LoVo (cell line): Measurements from ENCODE around the gene DDTL.
"Not testable (repeated sequence)": the region's sequence is repeated elsewhere in the genome, so short reads cannot be mapped to it uniquely, and the experiment has no call there.

Experiments used
- DNase-seq: peaks from one replicate; pipeline ENCODE4 v3.0.0-alpha.2; 2016; ENCODE audit warnings: low spot score

Gene DDTL

DNA sequence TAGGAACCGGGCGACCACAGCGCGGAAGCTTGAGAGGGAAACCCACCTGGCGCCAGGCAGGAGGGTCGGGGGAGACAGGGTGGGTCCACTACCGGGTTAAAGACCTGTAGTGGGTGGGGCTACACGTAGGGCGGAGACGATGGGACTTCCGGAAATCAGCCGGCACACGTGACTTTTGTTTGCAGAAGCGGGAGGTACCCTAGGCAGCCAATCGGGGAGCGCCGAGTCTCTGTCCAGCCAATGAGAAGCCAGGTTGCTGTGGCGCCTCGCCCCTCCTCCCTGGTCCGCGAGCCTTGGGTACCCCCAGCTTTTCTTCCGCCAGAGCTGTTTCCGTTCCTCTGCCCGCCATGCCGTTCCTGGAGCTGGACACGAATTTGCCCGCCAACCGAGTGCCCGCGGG, at the start of gene DDTL:
DDTL (plus strand) TSS at position 321 of the 400 bp plus-strand sequence; CDS start at position 348, 27 bp downstream.
- not testable (repeated sequence) for DNase-seq

DNA sequence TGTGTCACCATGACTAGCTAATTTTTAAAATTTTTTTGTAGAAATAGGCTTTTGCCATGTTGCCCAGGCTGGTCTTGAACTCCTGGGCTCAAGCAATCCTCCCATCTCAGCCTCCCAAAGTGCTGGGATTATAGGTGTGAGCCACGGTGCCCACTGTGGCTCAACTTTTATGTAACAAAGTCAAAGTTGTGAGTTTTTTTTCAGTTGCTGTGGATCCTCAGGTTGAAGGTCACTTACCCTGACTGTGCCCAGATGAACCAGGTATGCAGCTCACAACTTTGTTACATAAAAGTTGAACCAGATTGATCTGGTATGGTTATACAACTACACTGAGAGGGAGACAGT, 46.4 kb upstream of the DDTL start:
- DNase-seq = not testable (repeated sequence)

DNA sequence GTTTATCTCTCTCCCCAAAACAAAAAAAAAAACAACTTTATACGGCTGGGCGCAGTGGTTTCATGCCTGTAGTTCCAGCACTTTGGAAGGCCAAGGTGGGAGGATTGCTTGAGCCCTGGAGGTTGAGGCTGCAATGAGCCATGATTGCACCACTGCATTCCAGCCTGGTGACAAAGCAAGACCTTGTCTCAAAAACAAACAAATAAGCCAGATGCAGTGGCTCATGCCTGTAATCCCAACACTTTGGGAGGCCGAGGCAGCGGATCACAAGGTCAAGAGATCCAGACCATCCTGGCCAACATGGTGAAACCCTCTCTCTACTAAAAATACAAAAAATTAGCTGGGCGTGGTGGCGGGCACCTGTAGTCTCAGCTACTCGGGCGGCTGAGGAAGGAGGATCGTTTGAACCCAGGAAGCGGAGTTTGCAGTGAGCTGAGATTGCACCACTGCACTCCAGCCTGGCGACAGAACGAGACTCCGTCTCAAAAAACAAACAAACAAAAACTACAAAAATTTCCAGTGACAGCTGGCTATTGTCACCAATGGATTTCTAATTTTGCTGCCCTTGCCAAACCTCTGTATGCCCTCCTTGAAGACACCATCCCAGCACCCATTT, 45.0 kb upstream of the DDTL start:
- DNase-seq = not testable (repeated sequence)

DNA sequence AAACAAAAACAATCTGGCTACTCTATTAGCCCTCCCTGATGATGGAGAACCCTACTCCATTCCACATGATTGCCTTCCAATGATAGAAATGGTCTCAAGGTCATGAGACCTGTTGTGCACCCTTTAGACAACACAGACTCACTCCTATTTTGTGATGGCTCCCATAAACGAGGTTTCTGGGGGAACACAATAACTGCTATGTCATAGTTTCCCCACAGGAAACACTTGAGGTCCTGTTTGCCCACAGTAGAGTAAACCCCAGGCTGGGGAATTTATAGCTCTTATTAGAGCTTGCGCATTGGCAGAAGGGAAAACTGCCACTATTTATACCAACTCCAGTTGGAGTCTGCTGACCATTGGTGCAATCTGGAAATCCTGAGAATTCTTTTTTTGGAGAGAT, 43.8 kb upstream of the DDTL start:
- no peak for DNase-seq

DNA sequence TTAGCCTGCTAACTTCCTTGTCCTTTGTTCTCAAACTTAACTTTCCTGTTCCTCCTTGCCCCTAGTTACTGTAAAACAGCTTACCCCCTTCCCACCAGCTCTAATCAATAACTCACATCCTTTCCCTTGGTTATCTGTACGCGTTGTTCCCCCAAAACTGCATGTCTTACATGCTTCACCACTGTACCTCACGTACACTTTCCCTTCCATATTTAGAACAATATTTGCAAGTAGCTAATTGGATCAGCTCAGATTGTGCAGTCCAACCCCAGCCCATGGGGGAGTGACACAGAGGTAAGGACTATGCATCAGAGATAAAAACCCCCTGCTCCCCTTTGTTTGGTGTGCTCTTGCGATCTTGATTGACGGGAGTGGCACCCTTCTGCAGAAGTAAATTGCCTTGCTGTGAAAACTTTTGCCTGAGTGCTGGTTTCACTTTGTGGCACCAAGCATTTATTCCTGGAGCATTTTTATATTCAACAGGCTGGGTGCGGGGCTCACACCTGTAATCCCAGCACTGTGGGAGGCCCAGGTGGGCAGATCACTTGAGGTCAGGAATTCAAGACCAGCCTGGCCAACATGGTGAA, 41.6 kb upstream of the DDTL start:
- no peak for DNase-seq

DNA sequence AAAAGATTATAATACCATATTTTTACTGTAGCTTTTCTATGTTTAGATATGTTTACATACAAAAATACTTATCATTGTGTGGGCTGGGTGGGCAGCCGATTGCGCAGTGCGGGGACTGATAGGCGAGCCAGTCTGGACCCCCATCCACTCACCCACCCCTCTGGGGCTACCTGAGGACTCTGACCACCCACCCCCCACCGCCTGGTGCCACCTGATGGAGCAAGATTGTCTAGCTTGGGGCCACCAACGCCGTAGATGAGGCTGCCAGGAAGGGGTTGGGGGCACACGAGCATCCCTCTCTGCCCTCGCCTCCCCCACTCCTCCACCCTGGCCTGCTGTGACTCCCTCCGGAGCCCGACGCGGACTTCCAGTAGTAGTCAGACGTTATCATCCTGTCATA, 40.1 kb upstream of the DDTL start:
- no peak for DNase-seq

DNA sequence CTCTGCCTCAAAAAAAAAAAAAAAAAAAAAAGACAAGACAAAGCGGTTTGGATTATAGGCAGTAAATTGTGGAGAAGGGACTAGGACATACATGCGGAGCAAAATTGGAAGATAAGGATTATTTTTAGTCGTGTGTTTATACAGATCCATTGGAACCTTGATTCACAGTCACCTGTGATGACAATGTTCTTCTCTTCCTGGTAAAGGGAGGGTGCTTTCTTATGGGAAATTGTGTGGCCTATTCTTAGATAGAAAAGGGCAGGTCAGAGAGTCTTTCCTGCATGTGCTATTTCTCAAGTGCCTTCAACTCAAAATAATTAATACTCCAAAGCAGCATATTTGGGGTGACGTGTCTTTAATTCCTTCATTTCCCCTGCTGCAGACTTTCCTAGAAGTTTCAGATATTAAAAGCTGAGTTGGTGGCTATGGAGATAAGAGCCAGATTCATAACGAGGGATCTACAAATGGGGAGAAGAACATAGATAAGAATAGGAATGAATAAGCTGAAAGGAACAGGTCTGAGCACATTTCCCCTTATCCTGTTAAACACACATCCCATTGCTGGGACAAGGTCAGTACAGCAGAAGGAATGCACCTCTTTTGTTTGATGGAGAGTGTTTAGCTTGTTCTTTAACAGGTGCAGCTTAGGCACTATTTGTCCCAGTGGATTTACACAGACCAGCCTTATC, 28.2 kb upstream of the DDTL start:
- DNase-seq = no peak

DNA sequence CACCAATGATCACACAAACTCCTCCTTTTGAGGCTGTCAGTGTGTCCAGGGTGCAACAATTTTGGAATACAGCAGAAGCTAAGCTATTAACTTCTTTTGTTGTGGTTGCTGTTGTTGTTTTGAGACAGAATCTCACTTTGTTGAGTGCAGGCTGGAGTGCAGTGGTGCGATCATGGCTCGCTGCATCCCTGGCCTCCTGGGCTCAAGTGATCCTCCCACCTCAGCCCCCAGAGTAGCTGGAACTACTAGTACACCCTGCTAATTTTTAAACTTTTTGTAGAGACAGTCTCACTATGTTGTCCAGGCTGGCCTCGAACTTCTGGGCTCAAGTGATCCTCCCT, 27.7 kb upstream of the DDTL start:
- no peak for DNase-seq

DNA sequence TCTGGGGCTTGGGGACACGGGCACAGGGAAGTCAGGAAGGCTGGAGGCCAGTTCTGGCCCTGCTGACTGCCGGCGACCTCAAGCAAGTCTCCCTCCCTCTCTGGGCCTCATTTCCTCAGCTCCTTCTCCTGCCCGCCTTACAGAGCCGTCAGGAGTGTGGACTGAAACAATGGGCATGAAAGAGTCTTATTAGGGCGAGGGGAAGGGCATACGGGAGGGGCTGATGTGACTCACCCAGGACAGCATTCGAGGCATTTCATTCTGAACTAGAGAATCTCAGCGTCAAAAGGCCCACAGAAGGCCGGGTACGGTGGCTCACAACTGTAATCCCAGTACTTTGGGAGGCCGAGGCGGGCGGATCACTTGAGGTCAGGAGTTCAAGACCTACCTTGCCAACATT, 26.5 kb upstream of the DDTL start:
- DNase-seq = not testable (repeated sequence)

DNA sequence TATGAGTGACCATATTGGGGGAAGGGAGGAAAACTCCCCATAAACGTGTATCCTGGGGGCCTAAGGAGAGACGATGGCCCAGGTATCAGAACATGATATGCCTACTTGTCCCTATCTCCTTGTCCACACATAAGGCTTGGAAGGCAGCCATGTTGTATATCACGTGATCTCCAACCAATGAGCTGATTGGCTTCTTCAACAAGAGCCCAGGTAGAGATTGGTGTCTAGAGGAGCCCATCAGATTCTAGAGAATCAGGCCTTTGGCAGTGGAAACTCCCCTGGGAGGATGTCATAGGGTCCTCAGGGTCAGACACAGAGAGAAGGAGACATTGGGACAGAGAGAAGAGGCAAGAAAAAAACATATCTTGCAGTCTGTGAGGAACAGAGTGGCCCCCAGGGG, 19.3 kb upstream of the DDTL start:
- DNase-seq = not testable (repeated sequence)

DNA sequence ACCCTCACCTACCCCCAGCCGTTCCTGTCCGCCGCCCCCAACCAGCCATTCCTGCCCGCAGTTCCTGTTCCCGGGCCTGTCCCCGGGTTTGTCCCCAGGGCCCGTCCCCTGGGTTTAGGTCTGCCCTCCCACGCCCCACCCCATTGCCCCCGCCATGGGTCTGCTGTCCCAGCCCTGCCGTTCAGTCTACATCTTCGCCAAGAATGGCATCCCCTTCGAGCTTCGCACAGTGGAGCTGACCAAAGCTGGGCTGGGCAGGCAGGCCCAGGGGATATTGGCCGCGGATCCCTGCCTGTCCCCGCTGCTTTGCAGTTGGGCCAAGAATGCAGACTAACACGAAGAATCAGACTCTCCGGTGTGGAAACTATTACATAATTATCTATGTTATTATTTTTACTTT, 16.9 kb upstream of the DDTL start:
- DNase-seq = not testable (repeated sequence)

DNA sequence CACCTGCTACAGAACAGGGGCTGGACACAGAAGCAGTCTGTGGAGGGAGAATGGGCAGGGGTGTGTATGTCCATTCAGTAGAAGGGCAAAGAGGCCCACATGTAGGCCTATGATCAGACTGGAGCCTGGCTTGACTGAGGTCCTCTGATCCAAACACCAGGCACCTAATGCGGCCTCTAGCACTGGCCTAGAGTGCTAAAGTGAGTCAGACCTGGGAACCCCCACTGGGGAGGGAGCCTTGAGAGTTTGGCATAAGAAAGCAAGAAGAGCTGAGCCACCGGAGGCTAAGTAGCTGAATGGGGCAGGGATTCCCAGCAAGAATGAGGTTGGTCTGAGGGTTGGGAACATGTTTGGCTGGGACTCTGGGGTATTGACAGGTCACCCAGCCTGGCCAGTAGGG, 15.3 kb upstream of the DDTL start:
- not testable (repeated sequence) for DNase-seq

DNA sequence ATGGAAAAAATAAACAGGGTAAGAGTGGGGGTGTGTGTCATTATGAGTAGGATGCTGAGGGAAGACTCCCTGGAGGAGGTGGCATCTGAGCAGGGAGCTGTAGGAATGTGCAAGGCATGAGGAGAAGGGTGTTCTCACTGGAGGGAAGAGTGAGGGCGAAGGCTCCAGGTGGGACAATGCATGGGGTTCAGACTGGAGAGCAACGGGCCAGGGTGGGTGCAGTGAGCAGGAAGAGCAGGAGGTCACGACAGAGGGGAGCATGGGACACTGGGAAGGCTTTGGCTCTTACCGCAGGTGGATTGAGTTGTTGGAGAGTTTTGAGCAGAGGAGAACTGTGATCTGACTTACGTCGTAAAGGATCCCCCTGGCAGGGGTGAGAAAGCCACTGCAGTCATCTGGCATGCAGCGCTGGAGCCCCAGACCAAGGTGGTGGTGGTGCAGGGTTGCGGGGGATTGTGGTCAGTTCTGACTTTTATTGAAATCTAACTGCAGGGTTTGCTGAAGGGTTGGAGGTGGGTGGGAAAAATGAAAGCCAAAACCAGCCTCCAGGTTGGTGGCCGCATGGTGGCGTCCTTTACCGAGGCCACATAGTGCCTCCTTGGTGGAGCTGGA, 13.8 kb upstream of the DDTL start:
- not testable (repeated sequence) for DNase-seq

DNA sequence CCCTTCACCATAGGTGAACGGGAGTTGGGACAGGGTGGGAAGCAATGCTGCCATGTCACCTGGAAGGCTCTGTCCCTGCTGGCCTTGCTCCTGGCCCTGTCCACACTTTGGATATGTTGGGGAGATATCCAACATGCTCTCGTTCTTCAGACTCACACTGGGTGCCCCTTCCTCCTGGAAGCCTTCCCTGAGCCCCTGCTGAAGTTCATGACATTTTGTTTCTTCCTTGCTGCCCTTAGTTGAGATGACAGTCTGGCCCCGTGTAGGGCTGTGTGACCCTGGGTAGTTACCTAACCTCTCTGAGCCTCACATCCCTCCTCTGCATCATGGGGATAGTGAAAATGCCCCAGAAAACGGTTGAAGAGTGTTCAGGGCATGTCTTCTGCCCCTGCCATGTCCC, 13.2 kb upstream of the DDTL start:
- DNase-seq = not testable (repeated sequence)

DNA sequence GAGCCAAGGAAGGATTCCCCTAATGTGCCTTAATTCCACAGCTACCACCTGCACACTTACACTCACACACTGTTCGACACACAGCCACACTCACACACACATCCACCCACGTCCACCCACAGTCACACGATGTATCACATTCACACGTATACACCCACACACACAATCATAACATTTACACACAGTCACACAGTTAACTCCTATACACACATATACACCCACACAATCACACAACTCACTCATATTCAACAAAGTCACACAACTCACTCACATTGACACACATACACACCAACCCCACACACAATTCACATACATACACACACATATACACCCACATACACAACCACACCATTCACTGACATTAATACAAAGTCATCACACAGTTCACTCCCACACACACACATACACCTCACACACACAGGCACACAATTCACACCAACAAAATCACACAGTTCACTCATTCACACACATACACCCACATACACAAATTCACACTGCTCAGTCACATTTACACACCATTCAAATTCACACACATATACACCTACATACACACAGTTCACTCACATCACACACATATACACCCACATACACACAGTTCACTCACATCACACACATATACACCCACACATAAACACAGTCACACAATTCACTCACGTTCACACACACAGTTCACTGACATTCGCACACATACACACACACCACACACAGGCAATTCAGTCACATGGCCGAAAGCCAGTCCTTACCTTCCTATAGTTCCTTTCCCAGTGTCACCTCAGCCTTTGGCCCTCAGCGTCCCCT, 12.3 kb upstream of the DDTL start:
- not testable (repeated sequence) for DNase-seq

DNA sequence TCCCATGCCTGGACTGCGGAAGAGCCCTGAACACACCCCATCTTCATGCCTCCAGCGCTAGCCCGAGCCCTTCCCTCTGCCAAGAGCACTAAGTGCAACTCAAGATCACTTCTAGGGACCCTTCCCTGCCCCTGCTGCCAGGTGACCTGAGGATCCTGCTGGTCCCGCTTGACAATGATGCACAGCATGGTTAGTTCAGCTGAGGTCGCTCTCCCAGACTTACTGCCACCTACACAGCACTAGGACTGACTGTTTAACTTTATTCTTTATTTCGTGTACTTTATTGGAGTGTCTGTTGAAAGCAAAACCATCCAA, 11.7 kb upstream of the DDTL start:
- not testable (repeated sequence) for DNase-seq

DNA sequence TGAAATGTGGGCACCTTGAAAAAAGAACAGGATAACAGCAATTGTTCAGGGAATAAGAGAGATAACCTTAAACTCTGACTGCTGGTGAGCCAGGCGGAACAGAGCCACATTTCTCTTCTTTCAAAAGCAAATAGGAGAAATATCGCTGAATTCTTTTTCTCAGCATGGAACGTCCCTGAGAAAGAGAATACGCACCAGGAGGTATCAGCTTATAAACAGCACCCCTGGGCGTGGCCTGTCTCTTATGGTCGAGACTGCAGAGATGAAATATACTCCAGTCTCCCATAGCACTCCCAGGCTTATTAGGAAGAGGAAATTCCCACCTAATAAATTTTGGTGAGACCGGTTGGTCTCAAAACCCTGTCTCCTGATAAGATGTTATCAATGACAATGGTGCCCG, 10.8 kb upstream of the DDTL start:
- DNase-seq = not testable (repeated sequence)

DNA sequence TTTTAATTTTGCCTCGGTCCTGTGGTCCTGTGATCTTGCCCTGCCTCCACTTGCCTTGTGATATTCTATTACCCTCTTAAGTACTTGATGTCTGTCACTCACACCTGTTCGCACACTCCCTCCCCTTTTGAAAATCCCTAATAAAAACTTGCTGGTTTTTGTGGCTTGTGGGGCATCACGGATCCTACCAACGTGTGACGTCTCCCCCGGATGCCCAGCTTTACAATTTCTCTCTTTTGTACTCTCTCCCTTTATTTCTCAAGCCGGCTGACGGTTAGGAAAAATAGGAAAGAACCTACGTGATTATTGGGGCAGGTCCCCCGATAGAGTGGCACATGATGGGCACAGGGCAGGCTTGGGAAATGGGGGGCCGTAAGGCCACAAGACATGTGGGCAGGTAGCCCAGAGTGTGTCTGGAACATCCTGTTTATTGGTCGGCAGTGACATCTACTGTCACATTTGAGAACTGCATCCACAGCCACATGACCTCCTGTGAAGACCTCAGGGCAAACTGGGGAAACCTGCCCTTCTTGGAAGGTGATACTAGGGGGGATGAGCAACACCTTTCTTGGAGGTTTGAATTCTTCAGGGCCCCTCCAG, 10.3 kb upstream of the DDTL start:
- DNase-seq = peak; percentile 67

DNA sequence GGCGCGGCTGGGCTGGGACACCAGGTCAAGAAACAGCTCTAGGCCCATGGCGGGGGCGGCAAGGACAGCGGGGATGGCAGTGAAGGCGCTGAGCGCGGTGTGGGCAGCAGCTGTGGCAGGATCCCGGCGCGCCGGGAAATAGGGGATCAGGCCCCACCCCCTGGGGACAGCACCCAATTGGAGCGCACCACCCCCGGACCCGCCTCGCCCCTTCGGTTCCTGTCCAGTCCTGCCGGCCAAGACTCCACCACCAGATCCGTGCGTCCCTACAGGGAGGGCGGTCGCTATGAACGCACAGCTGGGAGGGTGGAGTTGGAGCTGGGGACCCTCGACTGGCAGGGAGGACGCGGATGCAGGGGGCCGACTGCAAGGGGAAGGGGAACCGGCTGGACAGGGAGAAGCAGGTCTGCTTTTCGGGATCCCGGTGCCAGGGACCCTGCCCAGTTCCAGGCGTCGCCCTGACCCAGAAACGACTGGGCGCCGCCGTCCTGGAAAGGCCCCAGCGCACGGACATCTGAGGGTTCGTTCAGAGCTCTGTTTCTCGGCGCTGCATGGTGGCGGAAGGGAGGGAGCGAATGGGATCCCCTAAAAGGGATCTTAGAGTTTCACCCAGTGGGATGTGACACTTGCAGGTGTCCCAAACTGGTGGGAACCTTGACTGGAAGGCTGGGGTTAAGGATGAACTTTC, 5.5 kb upstream of the DDTL start, which contains the start of gene GSTT2B:
GSTT2B (minus strand) TSS at position 112 of the 688 bp plus-strand sequence; CDS start at position 48, 64 bp downstream.
- DNase-seq = not testable (repeated sequence)

DNA sequence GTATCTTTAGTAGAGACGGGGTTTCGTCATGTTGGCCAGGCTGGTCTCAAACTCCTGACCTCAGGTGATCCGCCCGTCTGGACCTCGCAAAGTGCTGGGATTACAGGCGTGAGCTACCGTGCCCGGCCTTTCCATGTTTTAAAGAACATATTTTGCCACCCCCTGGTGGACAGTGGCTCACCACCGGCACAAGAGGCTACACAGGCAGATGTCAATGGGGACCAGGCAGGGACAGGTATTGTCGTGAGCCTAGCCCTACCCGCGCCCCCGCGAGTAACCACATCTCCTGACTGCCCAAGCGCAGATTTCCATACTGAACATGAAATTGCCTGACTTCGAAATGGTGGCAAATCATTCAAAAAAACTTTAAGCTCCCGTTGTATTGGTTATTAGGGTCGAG, 594 bp upstream of the DDTL start:
- DNase-seq = not testable (repeated sequence)

DNA sequence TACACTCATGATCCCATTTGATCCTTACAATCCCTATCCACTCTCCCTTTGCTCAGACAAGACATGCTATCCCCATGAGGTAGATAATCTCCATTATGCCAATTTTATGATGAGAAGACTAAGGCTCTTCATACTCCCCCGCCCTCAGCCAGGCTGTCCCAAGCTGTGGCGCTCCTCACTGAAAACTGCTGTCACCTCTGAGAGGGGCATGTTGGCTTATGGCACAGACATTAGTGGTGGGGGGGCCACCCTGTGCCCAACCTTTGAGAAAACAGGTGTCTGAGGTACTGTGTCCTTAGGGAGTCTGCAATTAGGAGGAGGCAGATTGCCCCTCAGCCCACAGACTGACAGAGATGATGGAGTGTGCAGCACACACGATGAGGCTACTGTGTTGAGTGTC, 2.4 kb downstream of the DDTL start:
- no peak for DNase-seq
